ENCODE data around the gene NT5C2.
"Not testable (repeated sequence)": the region's sequence is repeated elsewhere in the genome, so short reads cannot be mapped to it uniquely, and the experiment has no call there.

Gene NT5C2

GRCh38 chr10:103082683-103083082 is 110.4 kb downstream of the NT5C2 start:
- DNase-seq: no peak

GRCh38 chr10:103080891-103081581 is 112.0 kb downstream of the NT5C2 start:
- DNase-seq: no peak

GRCh38 chr10:103079946-103080345 is 113.1 kb downstream of the NT5C2 start:
- no peak for DNase-seq

- DNase-seq: no peak
These were observed 114.0 kb downstream of the NT5C2 start for GRCh38 chr10:103079100-103079499.

GRCh38 chr10:103078676-103079075 is 114.4 kb downstream of the NT5C2 start:
- no peak for DNase-seq

- DNase-seq: no peak
These were observed 114.8 kb downstream of the NT5C2 start for GRCh38 chr10:103078309-103078615.

- DNase-seq: no peak
These were observed 115.4 kb downstream of the NT5C2 start for GRCh38 chr10:103077491-103078308.

- DNase-seq: no peak
These were observed 116.1 kb downstream of the NT5C2 start for GRCh38 chr10:103077020-103077419.

- DNase-seq: no peak
These were observed 120.2 kb downstream of the NT5C2 start for GRCh38 chr10:103072891-103073290.

GRCh38 chr10:103072276-103072675 is 120.8 kb downstream of the NT5C2 start:
- DNase-seq: no peak

GRCh38 chr10:103069453-103070331 is 123.4 kb downstream of the NT5C2 start:
- no peak for DNase-seq

- DNase-seq: no peak
These were observed 125.1 kb downstream of the NT5C2 start for GRCh38 chr10:103067956-103068355.

- no peak for DNase-seq
These were observed 125.6 kb downstream of the NT5C2 start for GRCh38 chr10:103067484-103067883.

GRCh38 chr10:103067099-103067477 is 126.0 kb downstream of the NT5C2 start:
- not testable (repeated sequence) for DNase-seq

GRCh38 chr10:103066141-103067098 is 126.7 kb downstream of the NT5C2 start:
- DNase-seq: no peak

GRCh38 chr10:103064956-103065355 is 128.1 kb downstream of the NT5C2 start:
- no peak for DNase-seq

GRCh38 chr10:103062854-103063590 is 130.1 kb downstream of the NT5C2 start:
- no peak for DNase-seq

GRCh38 chr10:103060575-103060974 is 132.5 kb downstream of the NT5C2 start:
- no peak for DNase-seq

- DNase-seq: no peak
These were observed 135.0 kb downstream of the NT5C2 start for GRCh38 chr10:103058034-103058433.

- DNase-seq: no peak
These were observed 138.0 kb downstream of the NT5C2 start for GRCh38 chr10:103055105-103055504.

GRCh38 chr10:103054621-103055020 is 138.5 kb downstream of the NT5C2 start:
- DNase-seq: no peak
